T-cell (primary cell): Measurements from ENCODE around the gene CAPSL. TPM values are rescaled to one million over a fixed set of nuclear protein-coding genes. Genes with fewer than 3 reads are reported as not detected.
A peak's percentile ranks its signal among the peaks of the same experiment; 100 is the strongest.

Experiments
- ATAC-seq, 4 experiments: fragments of 200-7000 bp in 3 of 4; fragments of 150-1000 bp in 1 of 4; cut with Tn5 transposase; replicated peaks in 1 of 4; 1 replicate in 3 of 4; 2 replicates in 1 of 4; pipeline ENCODE4 v1.10.0; 2021; ENCODE audit warnings: moderate library complexity in 3 of 4, mild to moderate bottlenecking in 2 of 4, moderate number of reproducible peaks in 1 of 4
- CTCF ChIA-PET, 2 donors: fragments of 300-600 bp; sonication (Branson Sonifier 250); formaldehyde crosslinking; loops; one replicate each; lab custom pipeline; 2022; ENCODE audit warnings: antibody characterized with exemption in 2 of 2; lab: Charles Lee
- POLR2A ChIA-PET, 2 donors: fragments of 300-600 bp; sonication (Branson Sonifier 250); formaldehyde crosslinking; loops; one replicate each; lab custom pipeline; 2022; ENCODE audit warnings: antibody characterized with exemption in 2 of 2; lab: Charles Lee
- DNase-seq, 35 experiments: peaks; one replicate each; pipeline versions ENCODE4 v3.0.0 to v3.0.0-alpha.2; 2013 to 2023
- H3K27ac ChIP-seq: one replicate; pipeline ENCODE4 v1.5.1; 2013; ENCODE audit warnings: low read length
- H3K27me3 ChIP-seq, 2 experiments: replicated peaks in 1 of 2; 1 replicate in 1 of 2; 2 replicates in 1 of 2; pipeline versions ENCODE4 v1.6.1 to v1.7.0; 2013; ENCODE audit warnings: low read length in 1 of 2, mixed read lengths in 1 of 2; ENCODE audit not compliant: control insufficient read depth in 2 of 2, insufficient read depth in 2 of 2; ENCODE audit errors: extremely low read depth in 1 of 2
- H3K36me3 ChIP-seq, 2 donors: 1 replicate in 1 of 2; 2 replicates in 1 of 2; pipeline versions ENCODE4 v1.6.1 to v1.7.0; 2013; ENCODE audit warnings: low read length in 1 of 2; ENCODE audit not compliant: control insufficient read depth in 2 of 2, insufficient read depth in 1 of 2; ENCODE audit errors: extremely low read depth in 1 of 2
- H3K4me1 ChIP-seq, 2 experiments: 1 replicate in 1 of 2; 2 replicates in 1 of 2; pipeline versions ENCODE4 v1.6.1 to v1.7.0; 2013; ENCODE audit warnings: low read length in 2 of 2, mixed read lengths in 1 of 2; ENCODE audit not compliant: insufficient read depth in 2 of 2, control insufficient read depth in 1 of 2; ENCODE audit errors: extremely low read depth in 1 of 2
- H3K4me3 ChIP-seq, 2 donors: 1 replicate in 1 of 2; 2 replicates in 1 of 2; pipeline versions ENCODE4 v1.5.1 to v1.7.0; 2013; ENCODE audit warnings: mild to moderate bottlenecking in 2 of 2, low read length in 1 of 2, moderate library complexity in 1 of 2; ENCODE audit not compliant: control insufficient read depth in 1 of 2; ENCODE audit errors: extremely low read depth in 1 of 2
- H3K9me3 ChIP-seq: 2 replicates; pipeline ENCODE4 v1.7.0; 2013
- H3K27ac Mint-ChIP-seq, 2 donors: one replicate each; pipeline ENCODE4 v1.8.0; 2020 to 2021; ENCODE audit warnings: mild to moderate bottlenecking in 2 of 2, mixed read lengths in 2 of 2
- H3K27me3 Mint-ChIP-seq, 2 donors: one replicate each; pipeline ENCODE4 v1.8.0; 2021 to 2022; ENCODE audit warnings: mixed read lengths in 2 of 2
- H3K36me3 Mint-ChIP-seq: one replicate; pipeline ENCODE4 v1.8.0; 2021; ENCODE audit warnings: mixed read lengths
- H3K4me1 Mint-ChIP-seq, 3 donors: one replicate each; pipeline ENCODE4 v1.8.0; 2020 to 2022; ENCODE audit warnings: mixed read lengths in 3 of 3, mild to moderate bottlenecking in 1 of 3
- H3K4me3 Mint-ChIP-seq, 3 donors: one replicate each; pipeline ENCODE4 v1.8.0; 2020 to 2022; ENCODE audit warnings: mild to moderate bottlenecking in 3 of 3, mixed read lengths in 3 of 3, moderate library complexity in 3 of 3
- H3K9me3 Mint-ChIP-seq, 3 donors: one replicate each; pipeline ENCODE4 v1.8.0; 2020 to 2022; ENCODE audit warnings: mixed read lengths in 3 of 3
- WGBS: methylation state at CpG from one replicate; pipeline ENCODE4 v1.1.5; 2013; ENCODE audit warnings: missing lambda C conversion rate; ENCODE audit not compliant: insufficient coverage; 5-methylcytosine and 5-hydroxymethylcytosine counted together
- total RNA-seq, 35 experiments: library from RNA in 6 of 35; stranded (reverse) in 6 of 35; fragments of 120-200 nt in 1 of 35; gene quantifications; one replicate each; pipeline versions ENCODE4 v1.2.1 to v1.2.4 and lab custom pipeline; 2013 to 2026

The CAPSL gene
- total RNA-seq, 5 donors from 2014 or later (not counting 1 experiment from before 2014, with no cell fraction given) = not detected

DNA sequence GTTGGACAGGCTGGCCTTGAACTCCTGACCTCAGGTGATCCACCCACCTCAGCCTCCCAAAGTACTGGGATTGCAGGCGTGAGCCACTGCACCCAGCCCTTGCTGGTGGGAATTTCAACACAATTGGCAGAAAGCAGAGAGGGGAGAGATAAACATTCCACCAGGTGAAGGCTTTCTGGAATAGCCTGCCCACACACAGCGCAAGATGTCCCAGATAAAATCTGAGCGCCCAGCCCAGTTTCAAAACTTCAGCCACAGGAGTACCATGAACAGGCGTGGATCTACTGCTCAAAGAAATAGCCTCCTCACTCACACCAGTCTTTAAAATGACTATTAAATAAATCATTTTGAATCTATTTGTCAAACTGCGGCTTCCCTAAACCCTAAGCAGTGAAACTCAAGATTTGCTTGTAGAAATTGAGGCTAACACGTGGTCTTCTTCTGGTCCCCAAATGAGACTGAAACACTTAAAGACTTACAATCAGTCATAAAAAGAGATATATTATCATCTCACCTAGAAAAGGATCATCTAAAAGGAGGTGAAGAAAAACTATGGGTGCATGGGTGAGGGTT, 34.7 kb downstream of the CAPSL start:
- ChIA-PET POLR2A (interaction anchor here in 1 of 2 donors (0.7 kb wide), 1 partner anchor 42 kb away, joined by 3 read pairs; no protein-coding TSS in a partner anchor), CTCF (interaction anchor here in 1 of 2 donors (0.6 to 0.8 kb wide), 2 partner anchors 21 to 71 kb away, joined by 3 read pairs; no protein-coding TSS in a partner anchor)
- Mint-ChIP-seq H3K9me3 (no peaks in the 10 kb centered on the region), H3K27me3 (no peaks in the 10 kb centered on the region), H3K27ac (no peak overlapping the region), H3K36me3 (no peaks in the 10 kb centered on the region), H3K4me1 (peaks cover 58 to 68% (median 65%) of the 10 kb centered on the region in 3 donors), H3K4me3 (no peak overlapping the region)
- Histone ChIP-seq H3K4me1 (peaks cover 11 to 17% of the 10 kb centered on the region in 2 experiments), H3K27me3 (no peaks in the 10 kb centered on the region), H3K4me3 (no peak overlapping the region), H3K9me3 (no peaks in the 10 kb centered on the region), H3K27ac (no peak overlapping the region), H3K36me3 (no peaks in the 10 kb centered on the region)
- no peak for ATAC-seq
- DNase-seq = no peak
- WGBS = no CpG with 5 or more reads among the region's 6 CpGs

DNA sequence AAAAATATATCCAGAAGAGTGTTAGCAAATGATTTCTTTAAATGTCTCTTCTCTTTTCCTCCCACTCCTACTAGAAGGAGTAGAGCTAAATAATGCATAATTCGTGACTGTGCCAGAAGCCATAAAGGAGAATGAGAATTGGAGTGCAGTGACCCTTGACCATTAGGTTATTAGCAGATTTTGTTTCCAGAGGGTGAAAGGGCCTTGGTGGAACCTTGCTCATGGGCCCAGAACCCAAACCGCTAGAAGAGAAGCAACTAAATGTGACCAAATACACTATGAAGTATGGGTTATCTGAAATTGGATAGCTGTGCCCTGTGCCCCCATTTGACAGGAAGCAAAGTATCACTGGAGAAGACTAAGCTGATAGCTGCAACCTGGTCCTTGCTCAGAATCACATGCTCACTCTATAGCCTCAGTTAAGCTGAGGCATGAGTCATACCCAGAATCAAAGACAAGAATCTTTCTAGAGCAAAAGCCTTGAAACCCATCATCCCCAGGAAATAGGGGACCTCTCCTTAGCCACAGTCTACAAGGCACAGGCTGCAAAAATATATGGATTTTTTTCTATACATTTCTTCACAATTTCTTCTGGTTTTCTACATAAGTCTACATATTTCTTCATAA, 36.3 kb downstream of the CAPSL start:
- H3K9me3 ChIP-seq = no peaks in the 10 kb centered on the region
- ChIA-PET CTCF (interaction anchor here in 1 of 2 donors (1.0 kb wide), 1 partner anchor 84 kb away, joined by 5 read pairs; no protein-coding TSS in a partner anchor), POLR2A (interaction anchor here in 1 of 2 donors (0.6 kb wide), 1 partner anchor 17 kb away, joined by 8 read pairs; no protein-coding TSS in a partner anchor)
- Mint-ChIP-seq H3K36me3 (no peaks in the 10 kb centered on the region), H3K27me3 (no peaks in the 10 kb centered on the region), H3K4me3 (no peak overlapping the region), H3K9me3 (no peaks in the 10 kb centered on the region), H3K27ac (peak overlapping the region; percentile 9 to 52), H3K4me1 (peaks cover 58 to 64% (median 62%) of the 10 kb centered on the region in 3 donors)
- WGBS = no CpG with 5 or more reads among the region's 2 CpGs
- peaks cover 11 to 17% of the 10 kb centered on the region in 2 experiments for H3K4me1 ChIP-seq
- no peak overlapping the region for H3K4me3 ChIP-seq
- H3K27ac ChIP-seq = peak overlapping the region; percentile 9
- peak; percentile 55 to 97 (median 94) for ATAC-seq
- peak in 1 of 35 experiments; percentile 28 for DNase-seq
- no peaks in the 10 kb centered on the region for H3K27me3 ChIP-seq
- no peaks in the 10 kb centered on the region for H3K36me3 ChIP-seq

DNA sequence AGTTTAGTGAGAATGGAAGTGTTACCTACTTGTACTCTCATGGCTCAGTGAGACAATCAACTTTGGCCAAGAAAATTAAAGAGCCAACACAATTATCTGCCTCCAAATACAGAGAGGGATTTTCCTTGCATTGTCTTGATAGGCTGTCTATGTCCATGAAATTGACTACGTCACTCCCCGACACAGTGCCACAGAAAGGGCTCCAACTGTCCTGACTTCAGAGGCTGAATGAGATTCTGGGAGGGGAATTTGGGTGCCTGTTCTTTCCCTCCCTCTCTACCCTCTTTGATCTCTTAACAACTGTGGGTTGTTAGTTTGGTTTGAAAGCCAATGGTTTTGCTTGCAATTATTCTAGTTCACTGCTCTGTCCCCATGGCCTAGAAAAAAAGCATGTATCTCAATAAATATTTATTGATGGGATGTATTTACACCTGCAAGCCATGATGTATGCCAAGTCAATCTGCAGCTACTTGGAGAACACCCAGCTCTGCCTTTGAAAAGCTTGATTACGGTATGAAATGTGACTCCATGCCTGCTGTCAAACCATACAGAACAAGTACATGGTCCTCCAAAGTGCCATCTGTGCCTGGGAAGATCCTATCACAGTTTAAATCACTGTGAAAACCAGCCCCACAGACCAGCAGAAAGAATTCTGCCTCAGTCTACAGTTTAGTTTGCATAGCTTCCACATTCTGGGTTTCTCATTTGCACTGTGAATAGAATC, 37.3 kb downstream of the CAPSL start:
- ChIA-PET POLR2A (no interaction called here), CTCF (no interaction called here)
- Mint-ChIP-seq H3K4me3 (peak overlapping the region in 1 of 3 donors; percentile 17), H3K27ac (peak overlapping the region in 1 of 2 donors; percentile 81), H3K9me3 (no peaks in the 10 kb centered on the region), H3K27me3 (no peaks in the 10 kb centered on the region), H3K36me3 (no peaks in the 10 kb centered on the region), H3K4me1 (peaks cover 58 to 65% (median 62%) of the 10 kb centered on the region in 3 donors)
- Histone ChIP-seq H3K4me3 (no peak overlapping the region), H3K27ac (no peak overlapping the region), H3K9me3 (no peaks in the 10 kb centered on the region), H3K27me3 (no peaks in the 10 kb centered on the region), H3K4me1 (peaks cover 11 to 17% of the 10 kb centered on the region in 2 experiments), H3K36me3 (no peaks in the 10 kb centered on the region)
- DNase-seq (peak in 1 of 35 experiments; percentile 23), ATAC-seq (peak in 1 of 4 experiments; percentile 69)
- WGBS = no CpG with 5 or more reads among the region's 3 CpGs

DNA sequence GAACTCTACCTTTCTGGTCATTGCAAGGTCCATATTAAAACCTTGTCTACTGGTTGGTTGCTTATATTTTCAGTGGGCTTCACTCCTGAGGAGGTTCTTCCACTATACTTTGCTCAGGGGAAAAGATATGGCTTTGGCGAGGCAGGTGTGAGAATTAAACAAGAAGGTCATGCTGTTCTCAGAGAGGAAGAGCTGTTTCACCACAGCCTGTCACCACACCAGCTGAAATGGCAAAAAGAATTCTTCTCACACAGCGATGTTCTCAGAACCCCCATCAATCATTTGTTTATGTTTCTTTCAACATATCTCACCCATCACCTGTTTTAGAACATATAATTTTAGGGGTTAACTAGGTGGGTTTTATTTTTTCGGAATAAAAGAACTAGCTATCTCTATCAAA, 38.6 kb downstream of the CAPSL start:
- H3K9me3 ChIP-seq = no peaks in the 10 kb centered on the region
- no peaks in the 10 kb centered on the region for H3K36me3 ChIP-seq
- WGBS = no CpG with 5 or more reads among the region's 3 CpGs
- Mint-ChIP-seq H3K4me3 (peak overlapping the region in 1 of 3 donors; percentile 49), H3K9me3 (no peaks in the 10 kb centered on the region), H3K27me3 (no peaks in the 10 kb centered on the region), H3K36me3 (no peaks in the 10 kb centered on the region), H3K4me1 (peaks cover 52 to 59% (median 55%) of the 10 kb centered on the region in 3 donors), H3K27ac (peak overlapping the region; percentile 79 to 81)
- peak overlapping the region; percentile 3 for H3K27ac ChIP-seq
- H3K27me3 ChIP-seq = no peaks in the 10 kb centered on the region
- no peak overlapping the region for H3K4me3 ChIP-seq
- DNase-seq (peak in 1 of 35 experiments; percentile 21), ATAC-seq (peak in 2 of 4 experiments; percentile 30 to 55)
- CTCF ChIA-PET = interaction anchor here (0.7 to 1.5 kb wide), 2 partner anchors 9 to 249 kb away, joined by 3 read pairs; no protein-coding TSS in a partner anchor
- POLR2A ChIA-PET = interaction anchor here in 1 of 2 donors (0.8 kb wide), 1 partner anchor 45 kb away, joined by 3 read pairs; no protein-coding TSS in a partner anchor
- H3K4me1 ChIP-seq = peaks cover 11 to 17% of the 10 kb centered on the region in 2 experiments

DNA sequence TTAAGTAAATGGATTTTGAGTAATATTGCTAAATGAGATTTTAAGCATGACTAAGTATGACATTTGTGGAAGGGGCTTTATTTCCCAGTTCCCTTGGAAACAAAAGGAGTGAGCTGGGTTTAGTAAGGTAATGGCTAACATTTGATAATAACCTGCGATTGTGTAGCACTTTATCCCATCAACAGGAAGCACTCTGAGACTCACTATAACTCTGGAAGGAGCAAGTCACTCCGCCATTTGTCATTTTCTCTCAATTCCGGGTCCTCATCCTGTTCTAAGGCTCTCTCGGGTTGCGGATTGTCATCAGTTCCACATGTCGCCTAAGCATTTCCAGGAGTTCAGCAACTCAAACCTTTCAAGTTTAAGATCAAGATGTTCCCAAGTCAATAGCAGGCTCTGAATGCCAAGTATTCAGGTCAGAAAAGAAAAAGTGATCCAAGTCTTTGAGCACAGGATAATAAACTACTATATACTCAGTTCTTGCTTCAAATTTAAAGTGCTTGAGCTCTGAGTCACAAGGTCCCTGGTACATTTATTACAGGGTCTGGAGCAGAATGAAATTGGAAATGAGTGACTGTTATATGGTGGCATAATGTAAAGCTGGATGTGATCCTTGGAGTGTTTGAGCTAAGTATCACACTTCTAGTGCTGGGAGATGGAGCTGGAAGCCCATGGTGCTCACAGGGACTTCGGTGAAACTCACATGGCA, 39.3 kb downstream of the CAPSL start:
- peak overlapping the region; percentile 3 for H3K27ac ChIP-seq

More for the DNA sequence above, 39.3 kb downstream of the CAPSL start:
- H3K4me3 Mint-ChIP-seq = peak overlapping the region in 1 of 3 donors; percentile 49
- H3K27me3 ChIP-seq = no peaks in the 10 kb centered on the region
- H3K9me3 Mint-ChIP-seq = no peaks in the 10 kb centered on the region
- WGBS = 95% methylated on average over 6 of the region's 7 CpGs
- ATAC-seq (no peak), DNase-seq (no peak)
- no peak overlapping the region for H3K4me3 ChIP-seq
- CTCF ChIA-PET = interaction anchor here in 1 of 2 donors (1.5 kb wide), 1 partner anchor 248 kb away, joined by 3 read pairs; no protein-coding TSS in a partner anchor
- H3K27ac Mint-ChIP-seq = peak overlapping the region; percentile 79 to 81
- peaks cover 45 to 54% (median 48%) of the 10 kb centered on the region in 3 donors for H3K4me1 Mint-ChIP-seq
- POLR2A ChIA-PET = interaction anchor here in 1 of 2 donors (0.5 kb wide), 1 partner anchor 212 kb away, joined by 4 read pairs; no protein-coding TSS in a partner anchor
- H3K4me1 ChIP-seq = peaks cover 11 to 14% of the 10 kb centered on the region in 2 experiments
- H3K36me3 Mint-ChIP-seq = no peaks in the 10 kb centered on the region
- no peaks in the 10 kb centered on the region for H3K36me3 ChIP-seq
- H3K9me3 ChIP-seq = no peaks in the 10 kb centered on the region
- H3K27me3 Mint-ChIP-seq = no peaks in the 10 kb centered on the region
